GM21367 (cell line): ENCODE data around the gene SRMS.

Experiments used
- ATAC-seq: cut with Tn5 transposase; IDR thresholded peaks from one replicate; pipeline ENCODE4 v1.9.1; 2021; ENCODE audit not compliant: unreplicated experiment

SRMS gene

GRCh38 chr20:63492518-63492917 lies 55.0 kb downstream of the SRMS start:
- ATAC-seq: no peak

GRCh38 chr20:63491635-63492230 lies 55.8 kb downstream of the SRMS start:
- no peak for ATAC-seq

DNA sequence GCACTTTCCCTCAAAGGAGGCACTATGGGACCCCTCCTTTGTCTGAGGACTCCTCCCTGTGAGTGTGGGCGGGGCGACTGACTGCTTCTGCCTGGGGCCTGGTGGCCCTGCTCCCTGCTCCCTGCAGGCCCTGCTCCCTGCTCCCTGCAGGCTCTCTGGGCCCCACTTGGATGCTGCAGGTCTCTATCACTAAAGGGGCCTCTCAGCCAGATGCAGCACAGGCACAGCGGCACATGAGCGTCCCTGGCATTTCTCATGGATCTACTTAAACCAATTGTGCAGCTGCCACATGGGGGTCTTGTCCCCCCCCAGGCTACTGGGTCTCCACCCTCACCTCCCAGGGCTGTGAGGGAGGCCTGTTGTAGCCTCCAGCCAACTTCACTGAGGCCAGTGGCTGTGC lies 56.5 kb downstream of the SRMS start:
- no peak for ATAC-seq
